NOMO-1 treated with dmso at 0.1 percent for 144 hours (cell line): ENCODE measurements around the gene NR2C2AP.

Experiments
- DNase-seq: peaks from one replicate; lab custom pipeline; 2025; ENCODE audit not compliant: unreplicated experiment; lab: John Stamatoyannopoulos, UW

The NR2C2AP gene

GRCh38 chr19:19152668-19153384 is 50.4 kb downstream of the NR2C2AP start:
- DNase-seq = no peak

GRCh38 chr19:19151418-19151817 is 51.8 kb downstream of the NR2C2AP start:
- DNase-seq = no peak
